Spleen (tissue), 7 donors: ENCODE results near the gene TNFSF18.

Experiments used
- CTCF ChIP-seq, 11 experiments: fragments of 200-600 bp in 7 of 11; fragments of 450-650 bp in 4 of 11; sonication (generic) in 4 of 11; IDR thresholded peaks in 8 of 11; conservative IDR thresholded peaks in 3 of 11; 1 replicate in 7 of 11; 2 replicates in 4 of 11; pipeline versions ENCODE4 v1.4.0 to v1.8.0; 2016 to 2021; ENCODE audit warnings: antibody characterized with exemption in 11 of 11, inconsistent platforms in 4 of 11, mild to moderate bottlenecking in 1 of 11
- POLR2A ChIP-seq, 3 donors: fragments of 450-650 bp; IDR thresholded peaks; one replicate each; pipeline ENCODE4 v1.5.1; 2017; ENCODE audit warnings: antibody characterized with exemption in 3 of 3, mild to moderate bottlenecking in 1 of 3
- donor health status: DM: no; HTN: no; CAD: no; lungs with moderate emphysema.
- donor health status: DM: no; HTN: no; CAD: no.
- donor health status: DM: no; HTN: no; CAD: no.

GRCh38 chr1:173063171-173063570, 12.4 kb upstream of the TNFSF18 start:
- TF ChIP-seq CTCF (IDR thresholded peaks at IDR 0.05 in 8 of 11, conservative IDR thresholded peaks at IDR 0.05 in 3 of 11) (no peak), POLR2A (IDR thresholded peaks at IDR 0.05) (no peak)
